ENCODE data around the gene NUP210L.

The NUP210L gene

GRCh38 chr1:153995640-153996039 is 159.2 kb downstream of the NUP210L start:
- no peak for DNase-seq (ENCODE audit: low read depth)
- H3K4me3 ChIP-seq (ENCODE audit: low read depth, low read length): no peak overlapping the region
- no peak for TF ChIP-seq CTCF (IDR thresholded peaks at IDR 0.05; ENCODE audit: insufficient read depth, low read depth, low read length, missing control alignments)

- H3K4me3 ChIP-seq (ENCODE audit: low read depth, low read length): no peak overlapping the region
- TF ChIP-seq CTCF (IDR thresholded peaks at IDR 0.05; ENCODE audit: insufficient read depth, low read depth, low read length, missing control alignments): no peak
- no peak for DNase-seq (ENCODE audit: low read depth)
These were observed 159.7 kb downstream of the NUP210L start for GRCh38 chr1:153995202-153995601.

GRCh38 chr1:153991806-153992205 is 163.1 kb downstream of the NUP210L start:
- peak overlapping the region; percentile 71 for H3K4me3 ChIP-seq (ENCODE audit: low read depth, low read length)
- no peak for TF ChIP-seq CTCF (IDR thresholded peaks at IDR 0.05; ENCODE audit: insufficient read depth, low read depth, low read length, missing control alignments)
- no peak for DNase-seq (ENCODE audit: low read depth)

- DNase-seq (ENCODE audit: low read depth): no peak
- H3K4me3 ChIP-seq (ENCODE audit: low read depth, low read length): peak overlapping the region; percentile 71
- no peak for TF ChIP-seq CTCF (IDR thresholded peaks at IDR 0.05; ENCODE audit: insufficient read depth, low read depth, low read length, missing control alignments)
These were observed 163.7 kb downstream of the NUP210L start for GRCh38 chr1:153991151-153991630.

GRCh38 chr1:153990468-153991150 is 164.3 kb downstream of the NUP210L start, which contains the start of gene RPS27:
Gene RPS27 (plus strand): TSS chr1:153990762. CDS start chr1:153990797, 35 bp downstream.
- peak; percentile 98 for DNase-seq (ENCODE audit: low read depth)
- H3K4me3 ChIP-seq (ENCODE audit: low read depth, low read length): peak within 1 kb of the TSS; percentile 71
- TF ChIP-seq CTCF (IDR thresholded peaks at IDR 0.05; ENCODE audit: insufficient read depth, low read depth, low read length, missing control alignments): no peak

- TF ChIP-seq CTCF (IDR thresholded peaks at IDR 0.05; ENCODE audit: insufficient read depth, low read depth, low read length, missing control alignments): no peak
- H3K4me3 ChIP-seq (ENCODE audit: low read depth, low read length): peak overlapping the region; percentile 52
- DNase-seq (ENCODE audit: low read depth): no peak
These were observed 167.3 kb downstream of the NUP210L start for GRCh38 chr1:153987621-153988020.
